Endometrial microvascular endothelial cells (primary cell): ENCODE data around the gene SORBS1. TPM values are rescaled to one million over a fixed set of nuclear protein-coding genes. Genes with fewer than 3 reads are reported as not detected.

Experiments used
- in situ Hi-C: cut with HindIII; loops from 2 replicates; pipeline ENCODE4 v1.10.0; 2017; ENCODE audit warnings: low sequenced_read_pairs, low pct_unique_long_range_greater_than_20kb; ENCODE audit errors: inconsistent ontology term
- total RNA-seq: library from RNA; depleted of rRNA; stranded (reverse); fragments of >200 nt; gene quantifications from one replicate; pipeline ENCODE4 v1.2.3, GENCODE V29; 2015; ENCODE audit errors: inconsistent ontology term

Gene SORBS1
- total RNA-seq, 1 donor from 2014 or later = 4.5 TPM

- in situ Hi-C loops = no loop called here
Observed at GRCh38 chr10:95524358-95525032, 36.7 kb downstream of the SORBS1 start.

GRCh38 chr10:95522117-95522516 is 39.1 kb downstream of the SORBS1 start:
- in situ Hi-C loops = no loop called here

- in situ Hi-C loops = no loop called here
Observed at GRCh38 chr10:95520617-95521016, 40.6 kb downstream of the SORBS1 start.

- in situ Hi-C loops = no loop called here
Observed at GRCh38 chr10:95518455-95519452, 42.4 kb downstream of the SORBS1 start.

GRCh38 chr10:95517536-95518454 is 43.4 kb downstream of the SORBS1 start:
- in situ Hi-C loops = no loop called here

GRCh38 chr10:95516774-95517373 is 44.3 kb downstream of the SORBS1 start:
- in situ Hi-C loops = no loop called here

- in situ Hi-C loops = no loop called here
Observed at GRCh38 chr10:95513941-95514392, 47.2 kb downstream of the SORBS1 start.

GRCh38 chr10:95513008-95513589 is 48.1 kb downstream of the SORBS1 start:
- in situ Hi-C loops = no loop called here

- in situ Hi-C loops = no loop called here
Observed at GRCh38 chr10:95511314-95511713, 49.9 kb downstream of the SORBS1 start.

GRCh38 chr10:95509251-95509650 is 51.9 kb downstream of the SORBS1 start:
- in situ Hi-C loops = no loop called here

- in situ Hi-C loops = no loop called here
Observed at GRCh38 chr10:95508730-95509129, 52.4 kb downstream of the SORBS1 start.

- in situ Hi-C loops = no loop called here
Observed at GRCh38 chr10:95506056-95506737, 55.0 kb downstream of the SORBS1 start.

- in situ Hi-C loops = no loop called here
Observed at GRCh38 chr10:95505641-95506040, 55.5 kb downstream of the SORBS1 start.

- in situ Hi-C loops = no loop called here
Observed at GRCh38 chr10:95505084-95505610, 56.0 kb downstream of the SORBS1 start.

- in situ Hi-C loops = no loop called here
Observed at GRCh38 chr10:95504246-95504691, 56.9 kb downstream of the SORBS1 start.

- in situ Hi-C loops = no loop called here
Observed at GRCh38 chr10:95503526-95503925, 57.6 kb downstream of the SORBS1 start.

GRCh38 chr10:95503001-95503400 is 58.2 kb downstream of the SORBS1 start:
- in situ Hi-C loops = no loop called here
